NCI-H748 (cell line): Measurements from ENCODE around the gene ZDHHC11B.
"Not testable (repeated sequence)": the region's sequence is repeated elsewhere in the genome, so short reads cannot be mapped to it uniquely, and the experiment has no call there.

Experiments used
- DNase-seq: peaks from one replicate; lab custom pipeline; 2025; ENCODE audit not compliant: unreplicated experiment; lab: John Stamatoyannopoulos, UW

Gene ZDHHC11B, protein sequence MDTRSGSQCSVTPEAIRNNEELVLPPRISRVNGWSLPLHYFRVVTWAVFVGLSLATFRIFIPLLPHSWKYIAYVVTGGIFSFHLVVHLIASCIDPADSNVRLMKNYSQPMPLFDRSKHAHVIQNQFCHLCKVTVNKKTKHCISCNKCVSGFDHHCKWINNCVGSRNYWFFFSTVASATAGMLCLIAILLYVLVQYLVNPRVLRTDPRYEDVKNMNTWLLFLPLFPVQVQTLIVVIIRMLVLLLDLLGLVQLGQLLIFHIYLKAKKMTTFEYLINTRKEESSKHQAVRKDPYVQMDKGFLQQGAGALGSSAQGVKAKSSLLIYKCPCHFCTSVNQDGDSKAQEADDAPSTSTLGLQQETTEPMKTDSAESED

GRCh38 chr5:784428-785177, at the start of gene ZDHHC11B:
TSS of gene ZDHHC11B (minus strand) at chr5:784729. CDS start at chr5:766919, 17,810 bp downstream.
- DNase-seq, result peak; percentile 98

GRCh38 chr5:834013-834412, 49.5 kb upstream of the ZDHHC11B start:
- DNase-seq, result not testable (repeated sequence)

- DNase-seq, result not testable (repeated sequence)
Observed at GRCh38 chr5:828194-828593, 43.7 kb upstream of the ZDHHC11B start.

GRCh38 chr5:825544-825943, 41.0 kb upstream of the ZDHHC11B start:
- peak; percentile 66 for DNase-seq

GRCh38 chr5:821504-821903, 37.0 kb upstream of the ZDHHC11B start:
- no peak for DNase-seq

DNA sequence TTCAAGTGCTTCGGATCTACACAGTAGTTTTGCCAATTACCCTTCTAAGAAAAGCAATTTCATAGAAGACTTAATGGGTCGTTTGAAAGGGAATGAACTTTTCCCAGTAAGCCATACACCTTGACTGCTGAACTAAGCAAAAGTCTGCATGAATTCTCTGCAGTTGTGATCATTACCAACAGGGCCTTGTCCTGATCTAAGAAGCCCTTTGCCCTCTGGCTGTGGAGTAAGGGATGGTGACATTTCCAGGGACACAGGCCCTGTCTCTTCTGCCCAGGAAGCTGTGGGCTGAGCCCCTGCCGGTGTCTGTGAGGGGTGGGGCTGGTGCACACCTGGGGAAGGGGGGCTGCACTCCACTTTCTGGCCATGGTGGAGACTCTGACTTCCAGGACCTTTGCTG, 35.7 kb upstream of the ZDHHC11B start:
- no peak for DNase-seq

DNA sequence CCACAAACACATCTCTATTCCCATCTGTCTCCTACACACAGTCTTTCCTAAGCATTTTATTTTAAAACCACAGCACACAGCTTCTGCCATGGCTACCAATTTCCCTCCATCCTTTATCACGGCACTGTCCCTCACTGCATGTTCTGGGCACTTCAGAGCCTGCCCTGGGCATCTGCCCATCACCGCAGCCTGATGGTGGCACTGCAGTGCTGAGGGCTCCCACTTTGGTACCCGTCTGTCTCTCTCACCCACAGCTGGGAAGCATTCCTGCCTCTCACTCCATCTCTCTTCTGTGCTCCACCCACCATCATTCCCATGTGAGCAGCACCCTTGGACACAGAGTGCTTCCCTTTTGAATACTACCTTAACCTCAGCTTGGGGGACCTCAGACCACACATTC, 34.5 kb upstream of the ZDHHC11B start:
- no peak for DNase-seq

- no peak for DNase-seq
Observed at GRCh38 chr5:816176-816575, 31.6 kb upstream of the ZDHHC11B start.

GRCh38 chr5:815449-815848, 30.9 kb upstream of the ZDHHC11B start:
- DNase-seq, result no peak

GRCh38 chr5:813575-813974, 29.0 kb upstream of the ZDHHC11B start:
- DNase-seq, result not testable (repeated sequence)

- not testable (repeated sequence) for DNase-seq
Observed at GRCh38 chr5:811384-811783, 26.9 kb upstream of the ZDHHC11B start.

- not testable (repeated sequence) for DNase-seq
Observed at GRCh38 chr5:807719-808514, 23.4 kb upstream of the ZDHHC11B start.

DNA sequence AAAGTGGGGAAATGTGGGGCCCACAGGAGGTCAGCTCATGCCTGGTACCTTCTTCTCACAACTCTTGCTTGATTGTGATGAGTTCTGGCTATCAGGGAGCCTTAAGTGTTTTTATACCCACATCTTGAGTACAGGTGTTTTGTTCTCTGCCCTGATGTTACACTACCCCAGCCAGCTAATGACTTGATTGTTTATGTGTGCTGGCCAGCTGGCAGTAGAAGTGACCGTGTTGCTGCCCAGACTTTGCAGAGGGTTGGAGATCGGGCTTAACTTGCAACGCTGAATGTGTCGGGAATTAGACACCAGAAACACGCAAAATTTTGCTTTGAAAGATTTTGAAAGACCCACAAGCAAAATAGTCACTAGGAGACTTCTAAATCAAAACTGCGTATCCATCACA, 16.9 kb upstream of the ZDHHC11B start:
- DNase-seq, result no peak

DNA sequence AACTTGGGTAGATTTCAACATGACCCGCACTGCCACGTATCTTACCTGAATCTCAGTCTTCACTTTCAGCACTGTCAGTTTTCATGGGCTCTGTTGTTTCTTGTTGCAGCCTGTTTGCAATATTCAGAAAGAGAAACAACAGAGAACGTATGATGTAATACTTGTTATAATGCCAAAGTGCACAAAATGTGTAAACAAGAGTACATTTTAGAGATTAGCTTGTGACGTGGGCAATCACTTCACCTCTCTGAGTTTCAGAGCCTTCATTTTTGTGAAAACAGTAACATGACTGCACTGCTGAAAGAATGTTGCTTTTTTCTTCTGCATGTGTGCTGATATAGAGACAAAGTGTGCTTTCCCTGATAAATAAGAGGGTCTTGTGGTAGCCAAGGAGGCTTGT, 16.5 kb upstream of the ZDHHC11B start:
- DNase-seq, result not testable (repeated sequence)

- not testable (repeated sequence) for DNase-seq
Observed at GRCh38 chr5:798505-799138, 14.1 kb upstream of the ZDHHC11B start.

- DNase-seq, result not testable (repeated sequence)
Observed at GRCh38 chr5:797986-798385, 13.5 kb upstream of the ZDHHC11B start.

- not testable (repeated sequence) for DNase-seq
Observed at GRCh38 chr5:795873-796272, 11.3 kb upstream of the ZDHHC11B start.

DNA sequence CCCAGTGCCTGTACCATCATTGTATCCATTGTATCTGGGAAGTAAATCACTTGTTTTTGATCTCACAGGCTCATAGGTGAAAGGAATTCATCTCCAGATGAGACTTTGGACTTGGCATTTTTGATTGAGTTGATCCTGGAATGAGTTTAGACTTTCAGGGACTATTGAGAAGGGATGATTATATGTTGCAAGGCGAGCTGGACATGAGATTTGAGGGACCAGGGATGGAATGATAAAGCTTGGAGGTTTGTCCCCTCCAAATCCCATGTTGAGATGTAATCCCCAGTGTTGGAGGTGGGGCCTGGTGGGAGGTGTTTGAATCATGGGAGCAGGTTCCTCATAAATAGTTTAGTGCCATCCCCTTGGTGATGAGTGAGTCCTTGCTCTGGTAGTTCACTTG, 10.4 kb upstream of the ZDHHC11B start:
- DNase-seq, result not testable (repeated sequence)

- DNase-seq, result not testable (repeated sequence)
Observed at GRCh38 chr5:788703-789102, 4.2 kb upstream of the ZDHHC11B start.

DNA sequence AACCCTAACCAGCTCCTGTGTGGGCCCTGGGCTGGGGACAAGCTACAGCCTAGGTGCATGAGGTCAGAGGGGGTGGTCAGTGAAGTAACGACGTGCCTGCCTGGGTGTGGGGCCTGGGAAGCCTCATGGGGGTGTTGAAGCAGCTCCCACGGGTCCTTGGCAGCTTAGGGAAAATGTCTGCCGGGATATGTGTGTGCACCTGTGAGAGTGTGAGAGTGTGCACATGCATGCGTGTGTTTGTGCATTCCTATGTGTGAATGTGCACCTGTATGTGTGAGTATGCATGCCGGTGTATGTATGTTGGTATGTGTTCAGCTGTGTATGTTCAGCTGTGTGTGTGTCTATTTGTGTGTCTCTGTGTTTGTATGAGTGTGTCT, 3.3 kb upstream of the ZDHHC11B start:
- DNase-seq, result not testable (repeated sequence)
